Measurements from ENCODE around the gene HOATZ. TPM values are rescaled to one million over a fixed set of nuclear protein-coding genes. Genes with fewer than 3 reads are reported as not detected.

The HOATZ gene
- total RNA-seq, 1 donor from 2014 or later = not detected

DNA sequence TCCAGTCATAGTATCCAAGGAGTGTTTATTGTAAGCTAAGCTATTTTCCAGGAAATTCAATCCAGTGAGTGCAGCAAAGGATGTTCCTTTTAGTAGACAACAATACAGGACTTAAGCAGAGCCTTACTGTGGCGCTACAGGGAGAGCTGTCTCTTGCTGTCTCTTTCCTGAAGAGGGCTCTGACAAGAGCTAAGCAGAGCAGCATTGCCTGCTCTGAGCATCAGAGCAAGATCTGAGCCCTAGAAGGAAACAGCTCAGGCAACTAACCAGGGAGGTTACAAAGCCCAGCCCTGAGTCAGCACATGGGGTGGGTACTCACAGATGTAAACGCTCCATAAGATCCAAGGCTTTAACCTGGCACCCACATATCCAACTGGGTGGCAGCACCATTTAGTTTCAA, 33.9 kb downstream of the HOATZ start:
- DNase-seq (ENCODE audit: low spot score) = no peak

DNA sequence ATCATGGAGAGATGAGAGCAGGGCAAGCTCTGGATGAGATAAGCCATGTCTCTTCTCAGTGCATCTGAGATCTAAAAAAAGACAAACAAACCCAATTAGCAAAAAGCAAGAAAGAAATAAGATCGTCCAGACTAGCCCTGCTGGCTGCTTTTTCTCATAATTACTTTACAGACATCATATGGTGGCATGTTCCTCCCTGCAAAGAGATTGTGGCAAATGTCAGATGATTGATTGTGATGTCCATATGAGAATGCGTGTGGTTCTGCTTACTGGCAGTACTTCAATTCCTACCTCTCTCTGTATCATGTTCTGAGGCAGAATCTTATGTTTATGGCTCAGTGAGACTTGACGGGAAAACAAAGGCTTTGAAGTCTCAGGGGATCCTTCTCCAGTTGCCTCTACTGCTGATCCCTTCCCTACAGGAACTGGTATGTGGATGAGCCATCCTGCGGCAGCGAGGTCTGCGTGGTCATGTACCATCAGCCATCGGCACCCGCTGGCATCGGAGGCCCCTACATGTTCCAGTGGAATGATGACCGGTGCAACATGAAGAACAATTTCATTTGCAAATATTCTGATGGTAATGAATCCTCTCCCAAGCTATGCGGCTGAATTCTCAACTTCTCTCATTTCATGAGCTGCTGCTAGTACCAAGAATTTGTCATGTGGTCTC, 34.8 kb downstream of the HOATZ start:
- DNase-seq (ENCODE audit: low spot score) = no peak

DNA sequence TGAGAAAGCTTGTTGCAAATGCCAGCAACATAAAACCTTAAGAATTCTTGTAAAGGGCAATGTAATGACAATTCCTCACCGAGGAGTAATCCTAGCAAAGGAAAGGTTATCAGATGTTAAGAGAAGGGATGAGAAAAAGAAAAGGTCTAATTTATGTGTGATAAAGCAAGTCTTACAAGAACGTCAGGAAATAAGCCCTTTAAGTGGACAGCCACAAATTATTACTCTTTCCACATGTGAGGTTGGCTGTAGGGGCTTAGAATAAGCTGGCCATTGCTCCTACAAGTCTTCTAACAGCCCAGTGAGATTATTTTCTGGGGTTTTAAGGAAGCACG, 35.3 kb downstream of the HOATZ start:
- DNase-seq (ENCODE audit: low spot score) = no peak

DNA sequence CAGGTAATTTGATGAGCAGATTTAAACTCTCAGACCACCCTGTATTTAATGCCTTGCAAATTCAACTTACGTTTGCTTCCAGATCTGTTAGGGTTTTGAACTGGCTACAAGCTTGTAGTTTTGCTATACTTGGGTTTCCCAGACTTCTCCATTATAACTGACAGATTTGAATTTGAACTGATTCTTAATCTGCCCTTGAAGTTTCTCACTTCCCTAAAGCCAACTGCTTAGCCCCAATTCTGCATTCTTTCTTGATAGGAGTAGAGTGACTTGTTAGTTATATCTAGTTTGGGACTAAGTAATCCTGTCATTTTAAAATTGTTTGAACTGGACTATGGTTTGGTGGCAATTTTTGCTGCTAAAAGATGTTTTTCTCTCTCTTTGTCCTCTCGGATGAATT, 35.7 kb downstream of the HOATZ start:
- DNase-seq (ENCODE audit: low spot score) = no peak

DNA sequence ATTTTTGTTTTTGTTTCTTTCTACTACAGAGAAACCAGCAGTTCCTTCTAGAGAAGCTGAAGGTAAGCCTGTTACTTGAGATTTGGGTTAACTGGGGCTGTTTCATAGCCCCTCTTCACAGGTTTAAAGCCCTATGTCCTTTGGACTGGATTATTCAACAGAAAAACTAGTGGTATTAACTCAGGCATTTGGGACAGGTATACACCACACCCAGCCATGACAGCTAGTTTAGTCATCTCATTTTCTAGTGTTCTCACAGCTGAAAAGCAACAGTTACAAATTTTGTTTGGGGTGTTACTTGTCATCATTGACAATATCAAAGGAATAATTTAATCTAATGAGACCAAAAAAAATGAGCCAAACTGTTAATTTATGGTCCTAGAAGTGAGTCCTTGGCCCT, 40.0 kb downstream of the HOATZ start:
- no peak for DNase-seq (ENCODE audit: low spot score)

DNA sequence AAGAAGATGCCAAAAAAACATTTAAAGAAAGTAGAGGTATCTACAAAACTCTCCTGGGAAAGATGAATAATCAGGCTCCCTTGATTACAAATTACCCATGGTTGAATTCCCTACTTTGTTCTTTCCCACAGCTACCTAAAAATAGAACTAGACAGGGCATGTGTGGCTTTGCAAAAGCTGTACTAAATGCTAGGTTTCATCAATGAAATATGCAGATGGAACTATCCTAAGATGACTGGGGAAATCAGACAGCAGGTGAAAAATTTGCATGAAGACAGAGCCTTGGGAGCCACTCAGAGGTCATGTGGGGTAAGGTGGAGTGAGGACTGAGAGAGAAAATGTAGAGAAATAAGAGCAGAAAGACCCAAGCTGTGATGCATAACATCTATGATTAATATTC, 40.7 kb downstream of the HOATZ start:
- DNase-seq (ENCODE audit: low spot score) = no peak

DNA sequence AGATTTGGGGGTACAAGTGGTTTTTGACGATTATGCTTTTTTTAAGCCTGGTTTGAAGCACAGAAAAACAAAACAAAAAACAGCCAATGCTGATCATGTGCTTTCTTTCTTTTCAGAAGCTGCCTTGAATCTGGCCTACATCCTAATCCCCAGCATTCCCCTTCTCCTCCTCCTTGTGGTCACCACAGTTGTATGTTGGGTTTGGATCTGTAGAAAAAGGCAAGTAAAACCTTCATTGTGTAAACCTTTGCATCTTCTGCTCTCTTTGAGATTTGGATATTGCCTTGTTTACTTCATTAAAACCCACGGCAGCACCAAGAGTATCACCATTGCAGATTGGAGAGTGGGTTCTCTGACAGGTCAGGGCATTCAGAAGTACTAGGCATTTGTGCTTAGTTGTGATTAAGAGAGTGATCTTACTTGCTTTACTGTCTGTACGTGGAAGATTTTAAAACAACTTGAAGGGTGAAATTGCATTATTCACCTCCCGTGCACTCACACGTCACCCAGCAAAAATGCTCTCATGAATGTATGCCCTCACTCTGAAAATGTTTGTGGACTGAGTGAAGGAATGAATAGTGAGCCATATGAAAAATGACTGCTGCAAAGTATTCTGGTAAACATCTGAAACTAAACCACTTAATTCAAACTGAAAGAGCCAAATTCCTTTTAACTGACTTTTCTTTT, 43.0 kb downstream of the HOATZ start:
- no peak for DNase-seq (ENCODE audit: low spot score)

DNA sequence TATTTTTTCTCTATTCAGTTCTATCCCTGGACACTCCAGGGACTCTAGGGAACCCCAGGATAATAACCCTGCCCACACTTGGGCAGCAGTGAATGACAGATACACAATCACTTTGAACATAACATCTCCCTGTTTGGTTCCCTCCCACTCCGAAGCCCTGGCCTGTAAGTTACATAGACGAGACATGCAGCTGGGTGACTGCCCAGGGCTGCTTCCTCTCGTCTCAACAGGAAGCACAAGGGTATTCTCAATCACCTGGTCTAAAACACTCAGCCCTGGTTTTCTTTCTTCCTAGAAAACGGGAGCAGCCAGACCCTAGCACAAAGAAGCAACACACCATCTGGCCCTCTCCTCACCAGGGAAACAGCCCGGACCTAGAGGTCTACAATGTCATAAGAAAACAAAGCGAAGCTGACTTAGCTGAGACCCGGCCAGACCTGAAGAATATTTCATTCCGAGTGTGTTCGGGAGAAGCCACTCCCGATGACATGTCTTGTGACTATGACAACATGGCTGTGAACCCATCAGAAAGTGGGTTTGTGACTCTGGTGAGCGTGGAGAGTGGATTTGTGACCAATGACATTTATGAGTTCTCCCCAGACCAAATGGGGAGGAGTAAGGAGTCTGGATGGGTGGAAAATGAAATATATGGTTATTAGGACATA, 45.4 kb downstream of the HOATZ start:
- DNase-seq (ENCODE audit: low spot score) = no peak

DNA sequence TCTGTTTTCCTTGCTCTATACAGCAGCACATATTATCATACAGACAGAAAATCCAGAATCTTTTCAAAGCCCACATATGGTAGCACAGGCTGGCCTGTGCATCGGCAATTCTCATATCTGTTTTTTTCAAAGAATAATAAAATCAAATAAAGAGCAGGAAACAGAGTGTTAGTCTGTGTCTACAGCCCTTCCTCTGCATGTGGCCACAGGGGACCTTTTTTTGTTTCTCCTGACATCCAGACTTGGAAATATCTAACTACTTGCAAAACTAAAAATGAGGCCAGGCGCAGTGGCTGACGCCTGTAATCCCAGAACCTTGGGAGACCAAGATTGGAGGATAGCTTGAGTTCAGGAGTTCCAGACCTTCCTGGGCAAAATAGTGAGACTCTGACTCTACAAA, 46.2 kb downstream of the HOATZ start:
- DNase-seq (ENCODE audit: low spot score) = no peak

DNA sequence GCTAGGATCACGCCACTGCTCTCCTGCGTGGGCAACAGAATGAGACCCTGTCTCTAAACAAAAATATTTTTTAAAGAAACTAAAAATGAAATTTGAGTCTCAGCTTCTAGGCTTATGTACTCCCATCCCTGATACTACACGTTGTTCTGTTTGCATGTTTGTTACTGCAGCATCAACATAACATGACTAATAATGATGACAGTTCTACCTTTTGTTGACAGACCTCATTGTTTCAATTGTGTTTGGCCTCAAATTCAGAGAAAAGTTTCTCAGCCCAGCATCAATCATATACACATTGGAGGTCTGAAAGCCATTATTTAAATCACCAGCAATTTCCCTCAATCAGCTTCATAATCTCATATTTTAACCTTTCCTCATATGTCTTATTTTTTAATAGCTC, 46.7 kb downstream of the HOATZ start:
- DNase-seq (ENCODE audit: low spot score) = no peak

DNA sequence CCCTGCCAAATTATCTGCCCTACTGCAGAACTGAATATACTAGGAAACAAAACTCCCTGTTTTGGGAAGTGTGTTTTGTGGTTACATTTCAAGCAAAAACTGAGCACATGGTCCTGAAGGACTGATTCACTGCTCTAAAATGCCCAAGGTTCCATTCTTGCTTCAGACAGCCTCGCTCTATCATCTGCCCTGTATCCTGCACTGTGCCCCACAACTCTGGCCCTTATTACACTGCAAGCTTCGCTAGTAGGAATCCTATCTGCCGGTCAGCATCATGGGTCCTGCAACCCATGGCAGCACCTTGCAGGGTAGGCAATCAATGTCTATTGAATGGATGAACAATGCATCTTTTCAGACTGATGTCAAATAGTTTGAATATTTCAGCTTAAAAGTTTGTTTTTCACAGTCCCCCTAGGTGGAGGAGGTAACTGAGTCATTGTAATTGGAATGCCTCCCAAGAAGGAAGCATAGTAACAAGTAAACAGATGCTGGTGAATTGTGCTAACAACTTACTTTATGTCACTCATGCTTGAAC, 47.3 kb downstream of the HOATZ start:
- DNase-seq (ENCODE audit: low spot score) = no peak

DNA sequence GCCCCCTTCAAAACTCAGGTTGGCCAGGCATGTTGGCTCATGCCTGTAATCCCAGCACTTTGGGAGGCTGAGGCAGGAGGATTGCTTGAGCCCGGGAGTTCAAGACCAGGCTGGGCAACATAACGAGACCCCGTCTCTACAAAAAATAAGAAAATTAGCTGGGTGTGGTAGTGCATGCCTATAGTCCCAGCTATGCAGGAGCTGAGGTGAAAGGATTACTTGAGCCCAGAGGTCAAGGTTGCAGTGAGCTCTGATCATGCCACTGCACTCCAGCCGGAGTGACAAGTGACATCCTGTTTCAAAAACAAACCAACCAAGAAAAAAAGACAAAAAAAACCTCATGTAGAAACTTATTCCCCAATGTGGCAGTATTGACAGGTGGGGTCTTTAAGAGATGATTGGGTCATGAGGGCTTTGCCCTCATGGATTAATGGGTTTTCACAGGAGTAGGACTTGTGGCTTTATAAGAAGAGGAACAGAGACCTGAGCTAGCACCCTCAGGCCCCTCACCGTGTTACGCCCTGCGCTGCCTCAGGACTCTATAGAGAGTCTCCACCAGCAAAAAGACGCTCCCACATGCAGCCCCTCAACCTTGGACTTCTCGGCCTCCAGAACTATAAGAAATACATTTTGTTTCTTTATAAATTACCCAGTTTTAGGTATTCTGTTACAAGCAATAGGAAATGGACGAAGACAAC, 48.3 kb downstream of the HOATZ start:
- no peak for DNase-seq (ENCODE audit: low spot score)

DNA sequence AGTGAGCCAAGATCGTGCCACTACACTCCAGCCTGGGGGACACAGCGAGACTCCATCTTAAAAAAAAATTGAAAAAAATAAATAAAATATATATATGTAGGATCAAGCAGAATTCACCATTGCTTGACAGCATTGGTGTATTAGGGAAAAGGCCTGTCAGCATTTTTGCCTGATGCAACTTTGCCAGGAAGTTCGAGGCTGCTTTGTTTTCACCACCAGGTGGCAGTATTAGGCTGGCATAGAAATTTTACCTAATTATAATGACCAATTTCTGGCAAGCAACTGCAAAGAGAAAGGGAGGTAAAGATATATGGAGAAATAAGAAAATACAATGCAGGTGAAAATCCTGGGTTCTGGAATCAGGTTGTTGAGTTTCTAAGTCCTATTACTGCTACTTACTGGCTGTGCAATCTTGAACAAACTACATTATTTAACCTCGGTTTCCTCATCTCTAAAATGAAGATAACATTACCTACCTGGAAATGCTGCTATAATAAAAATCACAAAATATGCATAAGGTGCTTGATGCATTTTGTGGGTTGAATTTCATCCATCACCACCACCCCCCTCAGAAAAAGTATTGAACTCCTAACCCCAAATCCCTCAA, 50.6 kb downstream of the HOATZ start:
- DNase-seq (ENCODE audit: low spot score) = no peak

DNA sequence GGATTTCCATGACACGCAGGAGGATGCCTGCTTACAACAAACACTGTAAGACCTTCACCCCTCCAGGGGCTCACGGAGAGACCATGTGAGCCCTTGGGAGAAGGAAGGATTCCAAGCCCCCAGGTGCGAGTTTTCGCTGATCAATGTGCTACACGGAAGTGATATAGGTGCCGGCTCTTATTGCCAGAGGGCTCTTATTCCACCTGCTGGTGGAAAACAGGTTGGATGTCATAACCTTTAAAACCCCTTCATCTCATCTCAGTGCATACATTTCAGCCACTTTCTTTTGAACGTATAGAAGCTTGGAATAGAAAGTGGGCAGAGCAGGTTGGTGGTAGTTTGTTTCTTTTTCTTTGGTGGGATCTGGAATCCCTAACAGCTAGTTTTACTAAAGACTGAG, 51.7 kb downstream of the HOATZ start:
- DNase-seq (ENCODE audit: low spot score) = no peak

DNA sequence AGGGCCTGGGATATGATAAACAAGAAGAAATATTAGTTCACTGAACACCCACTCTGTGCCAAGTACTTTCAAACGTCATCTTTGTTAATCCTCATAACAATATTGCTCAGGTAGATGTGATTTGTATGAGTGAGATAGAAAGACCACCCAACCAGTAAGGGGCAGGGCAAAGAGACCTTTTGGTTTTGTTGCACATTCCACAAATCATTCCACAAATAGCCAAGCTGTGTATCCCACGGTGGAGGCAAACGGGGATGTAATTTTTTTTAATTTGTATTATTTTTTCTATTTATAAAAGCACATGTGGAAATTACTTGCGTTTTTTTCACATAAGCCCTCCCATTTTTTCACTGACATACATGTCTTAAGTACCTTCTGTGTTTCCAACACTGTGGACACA, 54.9 kb downstream of the HOATZ start:
- DNase-seq (ENCODE audit: low spot score) = no peak

DNA sequence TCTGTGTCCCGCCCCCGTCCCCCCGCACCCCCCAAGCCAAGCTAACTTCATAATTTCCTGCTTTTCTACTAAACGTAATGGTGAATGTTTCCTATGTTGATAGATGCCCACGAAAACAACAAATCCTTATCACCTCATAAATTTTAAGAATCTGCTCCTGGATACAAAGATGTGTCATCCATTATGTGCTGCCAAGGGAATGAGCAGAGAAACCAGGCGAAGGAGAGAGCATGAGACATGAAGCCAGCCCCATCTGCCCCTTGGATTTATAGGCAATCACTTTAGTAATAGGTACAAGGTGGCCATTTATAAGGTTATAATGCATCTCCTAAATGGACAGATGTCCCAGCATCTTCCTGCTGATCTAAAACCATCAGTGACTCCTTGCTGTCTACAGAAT, 56.2 kb downstream of the HOATZ start:
- DNase-seq (ENCODE audit: low spot score) = no peak

DNA sequence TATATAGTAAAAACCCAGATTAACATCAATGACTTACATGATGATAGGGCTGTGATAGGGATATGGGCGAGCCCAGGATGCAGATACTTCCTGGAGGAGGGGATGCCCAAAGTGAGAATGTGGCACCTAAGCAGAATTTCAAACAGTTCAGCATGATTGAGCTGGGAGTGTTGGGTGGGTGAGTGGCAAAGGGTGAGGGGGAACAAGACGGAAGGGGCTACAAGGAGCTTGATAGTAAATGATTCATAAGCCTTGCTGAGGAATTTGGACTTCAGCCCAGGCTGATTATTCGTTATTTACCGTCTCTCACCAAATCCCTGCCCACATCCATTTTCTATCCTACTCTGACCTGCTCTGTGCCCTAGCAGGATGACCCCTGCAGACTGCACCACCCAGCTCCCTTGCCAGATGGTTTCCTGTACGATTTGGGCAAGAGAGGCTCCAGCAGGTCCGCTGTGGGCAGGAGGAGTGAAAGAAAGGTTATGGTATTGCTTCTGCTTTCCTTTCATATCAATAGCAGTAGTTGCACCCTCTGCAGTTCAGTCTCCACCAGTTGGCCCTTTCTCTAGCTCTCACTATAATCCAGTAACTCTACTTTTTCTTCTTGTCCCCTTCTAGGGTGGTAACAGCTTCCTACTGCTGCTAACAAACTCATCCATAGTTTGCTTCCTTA, 57.4 kb downstream of the HOATZ start:
- no peak for DNase-seq (ENCODE audit: low spot score)

DNA sequence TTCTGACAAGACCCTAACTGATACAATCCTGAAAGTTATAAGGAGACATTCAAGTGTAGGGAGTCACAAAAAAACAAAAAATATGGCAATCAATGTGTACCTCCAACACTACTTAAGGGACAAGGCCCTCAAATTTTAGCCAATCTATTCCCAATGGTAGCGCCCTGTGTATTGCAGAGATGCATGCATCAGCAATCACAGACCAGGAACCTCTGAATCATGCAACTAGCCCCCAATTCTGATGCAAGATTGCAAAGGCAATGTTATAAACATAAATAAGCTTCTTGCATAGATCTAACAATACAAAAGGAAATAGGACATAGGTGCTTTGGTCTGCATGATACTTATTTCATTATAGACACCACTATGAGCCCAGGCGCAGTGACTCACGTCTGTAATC, 58.0 kb downstream of the HOATZ start:
- no peak for DNase-seq (ENCODE audit: low spot score)

DNA sequence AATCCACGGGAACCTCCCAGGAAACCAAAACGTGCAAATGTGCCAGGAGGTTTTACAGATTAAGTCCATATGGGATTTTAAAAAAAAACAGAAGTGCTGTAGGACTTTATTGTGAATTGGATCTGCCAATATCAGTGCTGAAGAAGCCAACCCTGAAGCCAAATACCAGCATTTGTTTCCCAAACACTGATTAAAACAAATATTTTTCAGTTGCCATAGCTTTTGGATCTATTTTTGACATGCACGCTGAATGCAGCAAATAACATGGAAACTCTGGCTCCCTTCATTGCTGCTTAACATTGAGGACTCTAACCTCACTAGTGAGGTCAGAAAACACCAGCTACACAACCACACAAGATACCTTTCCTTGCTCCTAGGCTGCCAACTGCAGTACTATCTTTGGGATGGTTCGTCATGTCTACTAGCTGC, 59.3 kb downstream of the HOATZ start:
- no peak for DNase-seq (ENCODE audit: low spot score)

DNA sequence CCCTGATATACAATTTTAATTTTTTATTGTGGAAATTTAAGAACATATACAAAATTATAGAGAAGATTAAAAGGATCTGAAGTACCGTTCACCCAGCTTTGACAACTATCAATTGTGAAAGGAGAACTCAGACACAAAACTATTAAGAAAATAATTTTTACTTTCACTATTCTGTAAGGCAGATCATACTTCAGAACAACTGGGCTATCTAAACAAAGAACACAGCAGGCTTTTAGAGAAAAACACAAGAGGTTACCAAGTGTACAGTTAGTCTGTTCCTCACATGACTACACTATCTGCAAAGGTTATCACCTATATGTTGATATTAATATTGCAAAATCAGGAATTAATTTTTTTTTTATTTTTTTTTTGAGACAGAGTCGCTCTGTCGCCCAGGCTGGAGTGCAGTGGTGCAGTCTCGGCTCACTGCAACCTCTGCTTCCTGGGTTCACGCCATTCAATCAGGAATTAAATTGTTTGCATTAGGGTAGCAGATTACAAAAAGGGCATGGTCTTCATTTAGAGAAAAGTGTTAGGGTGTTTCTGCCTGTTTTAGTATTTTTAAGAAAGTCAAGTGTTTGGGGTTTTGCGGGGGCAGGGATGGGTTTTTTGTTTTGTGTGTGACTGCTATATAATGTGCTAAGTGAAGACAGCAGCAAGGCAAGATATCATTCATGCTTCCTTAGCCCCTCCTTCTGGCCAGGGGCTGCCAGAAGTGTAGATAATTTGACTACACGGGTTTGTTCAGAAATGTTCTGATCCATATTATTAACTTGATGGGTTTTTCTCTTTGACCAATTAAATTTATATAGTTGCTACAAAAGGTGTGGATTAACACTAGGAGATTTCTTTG, 60.0 kb downstream of the HOATZ start:
- DNase-seq (ENCODE audit: low spot score) = no peak
